ENCODE measurements around the gene IER3. TPM values are rescaled to one million over a fixed set of nuclear protein-coding genes. Genes with fewer than 3 reads are reported as not detected.

Gene IER3
- total and polyA plus RNA-seq, 2 of the 13 experiments (the other 11 are each of a cell fraction or from before 2014, with no cell fraction given): 51.1 to 131 TPM

GRCh38 chr6:30725713-30726505, 18.4 kb downstream of the IER3 start (continued):
- TF ChIP-seq NFIC (IDR thresholded peaks at IDR 0.05; ENCODE audit: low read length) (peak; percentile 53; the same call in 1 of the 2 replicates), HNRNPLL (IDR thresholded peaks at IDR 0.05; ENCODE audit: low read depth, low read length, poor library complexity, severe bottlenecking) (no peak), ZNF619 (CRISPR knock-in tag; IDR thresholded peaks at IDR 0.05) (no peak), SNRNP70 (IDR thresholded peaks at IDR 0.05; ENCODE audit: low read depth, low read length) (no peak), NR0B2 (CRISPR knock-in tag; IDR thresholded peaks at IDR 0.05) (no peak), ZEB1 (IDR thresholded peaks at IDR 0.05; ENCODE audit: insufficient replicate concordance, low read depth) (peak; percentile 27), ZNF660 (CRISPR knock-in tag; IDR thresholded peaks at IDR 0.05; ENCODE audit: borderline replicate concordance, low read depth) (no peak), MYC (CRISPR knock-in tag; IDR thresholded peaks at IDR 0.05; ENCODE audit: borderline replicate concordance) (no peak), NFE2 (CRISPR knock-in tag; IDR thresholded peaks at IDR 0.05) (no peak), POLR2A (IDR thresholded peaks at IDR 0.05; ENCODE audit: insufficient read depth in 1 of 2, low read depth in 2 of 2, low read length in 2 of 2) (peak in 1 of 2 experiments; percentile 75), ZMYM3 (CRISPR knock-in tag; IDR thresholded peaks at IDR 0.05) (no peak), SIX4 (CRISPR knock-in tag; IDR thresholded peaks at IDR 0.05) (no peak), THAP8 (CRISPR knock-in tag; IDR thresholded peaks at IDR 0.05; ENCODE audit: borderline replicate concordance) (no peak), ZNF704 (CRISPR knock-in tag; IDR thresholded peaks at IDR 0.05; ENCODE audit: borderline replicate concordance) (no peak), ARID5B (CRISPR knock-in tag; IDR thresholded peaks at IDR 0.05) (no peak), NFATC3 (CRISPR knock-in tag; IDR thresholded peaks at IDR 0.05) (peak; percentile 40; the same call in 1 of the 2 replicates), ETV5 (CRISPR knock-in tag; IDR thresholded peaks at IDR 0.05; ENCODE audit: borderline replicate concordance) (0 out of 2 replicates have a peak, but pooled peaks have one; percentile 37), ZNF607 (CRISPR knock-in tag; IDR thresholded peaks at IDR 0.05; ENCODE audit: borderline replicate concordance) (no peak), SSRP1 (CRISPR knock-in tag; IDR thresholded peaks at IDR 0.05) (peak; percentile 53; the same call in 1 of the 2 replicates), CBX5 (CRISPR knock-in tag; IDR thresholded peaks at IDR 0.05; ENCODE audit: borderline replicate concordance) (no peak), ZNF784 (CRISPR knock-in tag; IDR thresholded peaks at IDR 0.05; ENCODE audit: borderline replicate concordance) (no peak), AGO1 (IDR thresholded peaks at IDR 0.05; ENCODE audit: low read depth, low read length, poor library complexity, severe bottlenecking) (no peak), ZNF484 (CRISPR knock-in tag; IDR thresholded peaks at IDR 0.05; ENCODE audit: borderline replicate concordance, low read depth) (no peak)
